ENCODE data around the gene TRAPPC3L.
"Not testable (repeated sequence)": the region's sequence is repeated elsewhere in the genome, so short reads cannot be mapped to it uniquely, and the experiment has no call there.

The TRAPPC3L gene

GRCh38 chr6:116512734-116513133 lies 32.8 kb downstream of the TRAPPC3L start:
- no peak for DNase-seq

GRCh38 chr6:116512111-116512559 lies 33.3 kb downstream of the TRAPPC3L start:
- DNase-seq = no peak

GRCh38 chr6:116511424-116512110 lies 33.9 kb downstream of the TRAPPC3L start, which contains the start of gene CALHM5:
TSS of gene CALHM5 (plus strand) at chr6:116511639. CDS start at chr6:116511697, 58 bp downstream.
- no peak for DNase-seq

DNA sequence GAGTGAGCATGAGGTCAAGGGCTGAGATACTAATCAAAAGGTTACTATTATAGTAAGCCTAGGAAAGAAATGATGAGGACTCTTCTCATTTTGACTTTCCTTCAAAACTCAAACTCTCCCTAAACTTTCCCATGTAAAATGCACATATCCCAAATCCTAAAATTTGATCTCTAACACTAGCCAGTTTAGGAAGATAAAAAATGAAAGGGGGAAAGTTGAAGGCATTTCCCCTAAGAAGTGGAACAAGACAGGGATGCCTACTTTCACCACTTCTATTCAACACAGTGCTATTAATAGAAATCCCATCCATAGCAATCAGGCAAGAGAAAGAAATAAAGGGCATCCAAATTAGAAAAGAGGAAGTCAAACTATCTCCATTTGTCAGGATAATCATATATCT lies 37.0 kb downstream of the TRAPPC3L start:
- no peak for DNase-seq

GRCh38 chr6:116507324-116507723 lies 38.2 kb downstream of the TRAPPC3L start:
- no peak for DNase-seq

- DNase-seq = no peak
Measured at GRCh38 chr6:116500969-116501433, 44.5 kb downstream of the TRAPPC3L start.

- DNase-seq = no peak
Measured at GRCh38 chr6:116497113-116497676, 48.3 kb downstream of the TRAPPC3L start.

GRCh38 chr6:116495161-116495560 lies 50.3 kb downstream of the TRAPPC3L start:
- DNase-seq = not testable (repeated sequence)

DNA sequence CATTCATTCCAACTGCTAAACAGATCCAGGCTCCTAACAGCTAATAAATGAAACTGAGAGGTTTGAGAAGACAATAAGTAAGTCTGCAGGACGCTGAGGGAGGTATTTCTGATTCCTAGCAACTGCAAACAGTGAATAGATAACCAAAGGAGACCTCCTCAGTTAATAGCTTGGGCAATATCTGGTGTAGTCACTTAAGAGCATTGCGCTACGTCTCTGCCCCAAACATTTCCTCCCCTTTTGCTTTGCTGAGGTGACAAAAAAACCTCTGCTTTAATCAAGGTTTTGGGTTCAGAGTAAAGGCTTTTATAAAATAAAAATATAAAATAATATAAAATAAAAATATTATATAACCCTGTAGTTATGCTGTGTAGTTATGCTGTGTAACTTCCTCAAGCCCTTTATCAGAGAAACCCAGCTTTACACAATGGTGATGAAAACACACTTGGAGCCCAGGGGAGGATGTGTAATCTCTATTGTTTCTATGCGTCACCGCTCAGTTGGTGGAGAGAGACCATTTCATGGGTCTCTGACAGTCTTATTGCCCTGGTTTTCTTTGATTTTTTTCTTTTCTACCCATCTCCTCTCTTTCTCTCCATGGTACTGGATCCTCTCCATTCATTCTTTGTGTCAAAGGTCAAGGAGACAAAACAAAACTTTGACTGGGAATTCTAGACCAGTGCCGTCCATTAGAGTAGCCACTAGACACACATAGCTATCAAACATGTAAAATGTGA lies 53.0 kb downstream of the TRAPPC3L start:
- no peak for DNase-seq

GRCh38 chr6:116491610-116492330 lies 53.7 kb downstream of the TRAPPC3L start:
- no peak for DNase-seq

- DNase-seq = no peak
Measured at GRCh38 chr6:116485559-116486184, 59.8 kb downstream of the TRAPPC3L start.

DNA sequence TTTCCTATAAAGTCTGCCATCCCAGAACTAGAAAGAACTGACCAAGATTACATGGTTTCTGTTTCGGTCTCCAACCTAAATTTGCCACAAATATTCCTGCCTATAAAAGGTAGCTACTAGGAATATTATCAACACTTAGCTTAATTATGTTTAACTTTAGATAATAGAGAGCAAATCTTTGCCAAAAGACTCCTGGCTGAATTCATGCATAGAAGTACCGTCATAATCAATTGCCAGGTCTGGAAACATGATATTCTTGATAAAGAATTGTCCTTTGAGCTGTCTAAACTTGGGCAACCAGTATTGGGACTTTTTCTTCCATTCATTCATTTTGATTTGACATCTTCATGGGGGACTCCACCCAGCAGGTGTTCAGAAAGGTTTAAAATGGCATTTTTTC lies 61.9 kb downstream of the TRAPPC3L start:
- DNase-seq = no peak

DNA sequence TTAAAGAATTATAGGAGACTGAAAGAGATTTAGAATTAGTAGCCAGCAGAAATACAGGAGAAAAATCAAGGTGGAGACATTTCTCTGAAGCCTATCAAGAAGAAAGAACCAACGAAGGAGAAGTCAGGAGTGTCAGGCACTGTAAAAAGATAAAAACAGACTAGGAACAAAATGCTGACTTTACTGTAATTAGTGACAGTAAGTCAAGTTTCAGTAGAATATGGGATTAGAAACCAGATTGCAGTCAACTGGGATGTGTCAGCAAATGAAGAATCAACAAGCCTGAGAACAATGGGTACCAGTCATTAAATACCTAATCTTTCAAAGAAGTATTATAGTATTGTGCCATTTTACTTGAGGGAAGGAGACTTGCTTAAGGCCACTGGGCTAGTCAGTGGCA lies 62.7 kb downstream of the TRAPPC3L start:
- DNase-seq = no peak

DNA sequence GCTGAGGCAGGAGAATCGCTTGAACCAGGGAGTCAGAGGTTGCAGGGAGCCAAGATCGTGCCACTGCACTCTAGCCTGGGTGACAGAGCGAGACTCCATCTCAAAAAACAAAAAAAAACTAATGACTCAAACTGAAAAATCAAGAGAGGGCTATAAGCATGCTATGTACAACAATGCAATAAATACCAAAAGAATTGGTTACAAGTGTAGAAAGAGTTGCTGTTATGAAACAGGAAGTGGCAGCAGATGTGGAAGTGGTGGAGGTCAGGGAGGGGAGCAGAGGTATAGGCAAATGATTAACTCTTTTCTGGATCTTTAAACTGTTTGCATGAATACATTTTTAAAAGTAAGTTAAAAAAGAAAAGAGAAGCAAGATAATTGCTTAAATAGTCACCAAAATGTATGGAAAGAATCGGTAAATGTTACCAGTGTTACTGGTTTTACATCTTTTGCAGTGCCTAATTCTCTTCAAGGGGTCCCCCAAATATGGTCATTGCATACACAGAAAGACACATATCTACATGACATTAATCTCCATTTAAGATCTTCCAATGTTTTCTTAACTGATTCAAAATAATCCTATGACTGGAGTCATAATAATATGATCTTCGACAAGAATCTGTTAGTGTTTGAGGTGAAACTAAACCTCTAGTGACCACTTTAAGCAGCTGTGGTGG lies 69.3 kb downstream of the TRAPPC3L start:
- DNase-seq = no peak

GRCh38 chr6:116475141-116475540 lies 70.3 kb downstream of the TRAPPC3L start:
- DNase-seq = no peak

DNA sequence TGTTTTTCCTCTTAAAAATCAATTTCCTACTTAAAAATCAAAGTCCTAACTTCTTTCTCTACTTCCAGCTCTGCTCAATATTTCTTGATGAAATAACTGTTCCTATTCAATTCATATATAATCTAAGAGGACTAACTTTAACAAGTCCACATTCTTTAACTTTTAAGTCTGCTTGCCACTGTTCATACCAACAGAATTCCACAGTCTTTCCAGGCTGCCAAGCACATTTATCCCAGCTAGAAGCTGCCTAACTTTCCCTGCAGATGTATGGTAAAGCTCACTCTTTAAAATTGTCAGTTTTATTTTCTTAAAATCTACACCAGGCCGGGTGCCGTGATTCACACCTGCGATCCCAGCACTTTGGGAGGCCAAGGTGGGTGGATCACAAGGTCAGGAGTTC lies 72.8 kb downstream of the TRAPPC3L start:
- DNase-seq = no peak

GRCh38 chr6:116471531-116471930 lies 74.0 kb downstream of the TRAPPC3L start:
- DNase-seq = no peak

- no peak for DNase-seq
Measured at GRCh38 chr6:116468293-116468692, 77.2 kb downstream of the TRAPPC3L start.

DNA sequence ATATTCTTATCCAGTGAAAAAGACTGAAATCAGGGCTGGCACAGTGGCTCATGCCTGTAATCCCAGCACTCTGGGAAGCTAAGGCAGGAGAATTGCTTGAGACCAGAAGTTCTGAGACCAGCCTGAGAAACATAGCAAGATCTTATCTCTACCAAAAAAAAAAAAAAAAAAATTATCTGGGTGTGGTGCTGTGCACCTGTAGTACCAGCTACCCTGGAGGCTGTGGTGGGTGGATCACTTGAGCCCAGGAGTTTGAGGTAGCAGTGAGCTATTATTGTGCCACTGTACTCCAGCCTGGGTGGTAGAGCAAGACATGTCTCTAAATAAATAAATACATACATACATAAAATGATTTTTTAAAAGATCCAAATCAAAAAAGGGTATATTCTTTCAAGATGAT lies 78.0 kb downstream of the TRAPPC3L start:
- no peak for DNase-seq

GRCh38 chr6:116467096-116467495 lies 78.4 kb downstream of the TRAPPC3L start:
- no peak for DNase-seq

GRCh38 chr6:116465246-116465645 lies 80.2 kb downstream of the TRAPPC3L start:
- no peak for DNase-seq

DNA sequence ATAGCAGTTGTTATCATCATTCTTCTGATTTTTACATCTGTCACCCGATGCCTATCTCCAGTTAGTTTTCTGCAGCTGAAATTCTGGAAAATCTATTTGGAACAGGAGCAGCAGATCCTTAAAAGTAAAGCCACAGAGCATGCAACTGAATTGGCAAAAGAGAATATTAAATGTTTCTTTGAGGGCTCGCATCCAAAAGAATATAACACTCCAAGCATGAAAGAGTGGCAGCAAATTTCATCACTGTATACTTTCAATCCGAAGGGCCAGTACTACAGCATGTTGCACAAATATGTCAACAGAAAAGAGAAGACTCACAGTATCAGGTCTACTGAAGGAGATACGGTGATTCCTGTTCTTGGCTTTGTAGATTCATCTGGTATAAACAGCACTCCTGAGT lies 82.2 kb downstream of the TRAPPC3L start:
- DNase-seq = no peak

Measured in CD4-positive, alpha-beta T cell treated with Interleukin-12 subunit alpha and Interleukin-12 subunit beta, for 1 hour (primary cell).